ENCODE measurements around the gene DDX31.

DNA sequence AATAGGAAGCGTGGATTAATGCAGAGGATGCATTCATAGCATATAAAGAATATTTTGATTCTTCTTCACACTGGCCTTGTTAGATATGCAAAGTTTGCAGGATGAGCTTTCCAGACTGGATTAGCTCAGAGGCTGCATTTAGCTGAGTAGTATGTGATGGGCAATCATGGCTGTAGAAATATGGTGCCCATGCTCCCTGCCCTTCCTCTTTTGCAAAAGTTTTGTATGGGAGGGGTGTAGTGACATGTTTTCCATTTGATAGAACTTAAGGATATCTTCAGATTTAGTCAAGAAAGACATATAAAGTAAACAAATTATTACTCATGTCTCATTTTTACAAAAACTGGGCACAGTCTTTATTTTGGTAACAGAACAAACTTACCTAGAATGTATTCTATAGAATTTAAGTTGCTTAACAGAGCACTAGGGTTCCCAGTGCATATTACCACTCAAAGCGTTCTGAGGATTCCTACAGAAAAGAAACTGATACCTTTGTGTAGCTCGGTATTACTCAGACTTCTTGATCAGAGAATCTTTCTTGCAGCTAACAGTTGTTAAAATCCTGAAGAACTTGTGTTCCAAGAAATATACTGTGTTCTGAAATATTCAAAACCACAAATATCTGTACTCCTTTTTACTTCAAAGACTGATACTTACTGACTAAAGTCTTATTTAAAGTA, 10.3 kb upstream of the DDX31 start:
- TF ChIP-seq, protein P1, sequence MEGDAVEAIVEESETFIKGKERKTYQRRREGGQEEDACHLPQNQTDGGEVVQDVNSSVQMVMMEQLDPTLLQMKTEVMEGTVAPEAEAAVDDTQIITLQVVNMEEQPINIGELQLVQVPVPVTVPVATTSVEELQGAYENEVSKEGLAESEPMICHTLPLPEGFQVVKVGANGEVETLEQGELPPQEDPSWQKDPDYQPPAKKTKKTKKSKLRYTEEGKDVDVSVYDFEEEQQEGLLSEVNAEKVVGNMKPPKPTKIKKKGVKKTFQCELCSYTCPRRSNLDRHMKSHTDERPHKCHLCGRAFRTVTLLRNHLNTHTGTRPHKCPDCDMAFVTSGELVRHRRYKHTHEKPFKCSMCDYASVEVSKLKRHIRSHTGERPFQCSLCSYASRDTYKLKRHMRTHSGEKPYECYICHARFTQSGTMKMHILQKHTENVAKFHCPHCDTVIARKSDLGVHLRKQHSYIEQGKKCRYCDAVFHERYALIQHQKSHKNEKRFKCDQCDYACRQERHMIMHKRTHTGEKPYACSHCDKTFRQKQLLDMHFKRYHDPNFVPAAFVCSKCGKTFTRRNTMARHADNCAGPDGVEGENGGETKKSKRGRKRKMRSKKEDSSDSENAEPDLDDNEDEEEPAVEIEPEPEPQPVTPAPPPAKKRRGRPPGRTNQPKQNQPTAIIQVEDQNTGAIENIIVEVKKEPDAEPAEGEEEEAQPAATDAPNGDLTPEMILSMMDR (IDR thresholded peaks at IDR 0.05), result no peak
- TF ChIP-seq POLR2A (IDR thresholded peaks at IDR 0.05), result no peak
